Measurements from ENCODE around the gene EHMT1.
"Not testable (repeated sequence)": the region's sequence is repeated elsewhere in the genome, so short reads cannot be mapped to it uniquely, and the experiment has no call there.

DNA sequence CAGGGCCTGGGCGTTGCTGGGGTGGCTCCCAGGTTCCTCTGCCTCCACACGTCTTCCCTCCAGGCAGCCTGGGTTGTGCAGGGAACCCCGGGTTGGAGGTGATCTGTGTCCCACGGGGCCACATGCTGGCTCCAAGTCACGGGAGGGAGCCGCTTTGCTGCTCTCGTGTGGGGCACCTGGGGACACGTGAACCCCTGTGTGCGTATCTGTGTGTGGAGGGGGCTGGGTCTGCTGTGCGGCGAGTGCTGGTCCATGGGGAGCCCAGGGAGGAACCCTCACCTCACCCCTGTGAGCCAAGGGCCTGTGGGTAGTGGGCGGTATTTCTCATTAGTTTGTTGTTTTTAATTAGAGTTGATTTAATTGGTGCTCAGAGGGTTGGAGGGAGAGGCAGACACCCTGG, 266.3 kb downstream of the EHMT1 start:
- TF ChIP-seq, protein P1, sequence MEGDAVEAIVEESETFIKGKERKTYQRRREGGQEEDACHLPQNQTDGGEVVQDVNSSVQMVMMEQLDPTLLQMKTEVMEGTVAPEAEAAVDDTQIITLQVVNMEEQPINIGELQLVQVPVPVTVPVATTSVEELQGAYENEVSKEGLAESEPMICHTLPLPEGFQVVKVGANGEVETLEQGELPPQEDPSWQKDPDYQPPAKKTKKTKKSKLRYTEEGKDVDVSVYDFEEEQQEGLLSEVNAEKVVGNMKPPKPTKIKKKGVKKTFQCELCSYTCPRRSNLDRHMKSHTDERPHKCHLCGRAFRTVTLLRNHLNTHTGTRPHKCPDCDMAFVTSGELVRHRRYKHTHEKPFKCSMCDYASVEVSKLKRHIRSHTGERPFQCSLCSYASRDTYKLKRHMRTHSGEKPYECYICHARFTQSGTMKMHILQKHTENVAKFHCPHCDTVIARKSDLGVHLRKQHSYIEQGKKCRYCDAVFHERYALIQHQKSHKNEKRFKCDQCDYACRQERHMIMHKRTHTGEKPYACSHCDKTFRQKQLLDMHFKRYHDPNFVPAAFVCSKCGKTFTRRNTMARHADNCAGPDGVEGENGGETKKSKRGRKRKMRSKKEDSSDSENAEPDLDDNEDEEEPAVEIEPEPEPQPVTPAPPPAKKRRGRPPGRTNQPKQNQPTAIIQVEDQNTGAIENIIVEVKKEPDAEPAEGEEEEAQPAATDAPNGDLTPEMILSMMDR (IDR thresholded peaks at IDR 0.05), result not testable (repeated sequence)
- TF ChIP-seq EZH2 (IDR thresholded peaks at IDR 0.05; ENCODE audit: borderline replicate concordance, insufficient read depth, low read depth, low read length, poor library complexity, severe bottlenecking), result not testable (repeated sequence)
